Measurements from ENCODE around the gene SRMS.
"Not testable (repeated sequence)": the region's sequence is repeated elsewhere in the genome, so short reads cannot be mapped to it uniquely, and the experiment has no call there.

SRMS gene

DNA sequence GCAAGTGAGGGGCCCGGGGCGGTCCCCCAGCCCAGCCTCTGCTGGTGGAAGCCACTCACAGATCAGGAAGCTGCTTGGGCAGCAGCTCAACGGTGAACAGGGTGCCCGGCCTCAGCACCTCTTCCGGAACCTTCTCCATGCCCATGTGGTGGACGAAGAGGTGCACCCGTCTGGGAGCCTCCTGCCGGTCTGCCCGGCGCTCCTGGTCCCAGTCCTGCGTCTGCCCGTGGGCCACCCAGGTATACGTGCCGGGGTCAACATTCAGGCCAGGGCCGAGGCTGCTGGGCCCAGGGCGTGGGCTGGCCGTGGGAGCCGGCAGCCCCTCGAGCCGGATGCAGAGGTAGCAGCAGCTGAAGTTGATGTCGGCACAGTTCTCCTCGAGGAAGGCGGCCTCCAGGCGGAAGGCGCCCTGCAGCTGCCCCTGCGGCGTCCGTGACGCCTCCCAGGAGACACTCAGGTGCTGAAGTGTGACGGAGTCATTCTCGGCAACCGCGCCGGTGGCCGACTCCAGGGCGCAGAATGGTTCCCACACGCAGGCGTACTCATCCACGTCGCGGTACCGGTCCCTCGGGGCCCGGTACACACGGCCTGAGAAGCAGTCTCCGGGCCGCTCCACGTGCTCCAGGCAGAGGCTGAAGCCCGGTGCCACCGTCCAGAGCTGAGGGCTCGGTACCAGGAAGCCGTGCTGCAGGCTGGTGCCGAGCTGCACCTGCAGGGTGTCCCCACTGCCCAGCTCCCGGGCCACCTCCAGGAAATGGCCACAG lies 15.1 kb upstream of the SRMS start:
- Histone ChIP-seq H3K9ac (ENCODE audit: low read length) (no peak overlapping the region), H3K4me1 (ENCODE audit: control insufficient read depth, insufficient read depth, low read length) (no peaks in the 10 kb centered on the region), H3K36me3 (ENCODE audit: control insufficient read depth, insufficient read depth, low read length) (peaks cover 23% of the 10 kb centered on the region), H3K9me3 (ENCODE audit: control insufficient read depth, insufficient read depth, low read depth, low read length) (no peaks in the 10 kb centered on the region), H3K27ac (ENCODE audit: low read depth, low read length) (no peak overlapping the region), H3K27me3 (ENCODE audit: control insufficient read depth, insufficient read depth, low read length) (no peaks in the 10 kb centered on the region), H3K4me3 (ENCODE audit: low read depth, low read length) (no peak overlapping the region)

DNA sequence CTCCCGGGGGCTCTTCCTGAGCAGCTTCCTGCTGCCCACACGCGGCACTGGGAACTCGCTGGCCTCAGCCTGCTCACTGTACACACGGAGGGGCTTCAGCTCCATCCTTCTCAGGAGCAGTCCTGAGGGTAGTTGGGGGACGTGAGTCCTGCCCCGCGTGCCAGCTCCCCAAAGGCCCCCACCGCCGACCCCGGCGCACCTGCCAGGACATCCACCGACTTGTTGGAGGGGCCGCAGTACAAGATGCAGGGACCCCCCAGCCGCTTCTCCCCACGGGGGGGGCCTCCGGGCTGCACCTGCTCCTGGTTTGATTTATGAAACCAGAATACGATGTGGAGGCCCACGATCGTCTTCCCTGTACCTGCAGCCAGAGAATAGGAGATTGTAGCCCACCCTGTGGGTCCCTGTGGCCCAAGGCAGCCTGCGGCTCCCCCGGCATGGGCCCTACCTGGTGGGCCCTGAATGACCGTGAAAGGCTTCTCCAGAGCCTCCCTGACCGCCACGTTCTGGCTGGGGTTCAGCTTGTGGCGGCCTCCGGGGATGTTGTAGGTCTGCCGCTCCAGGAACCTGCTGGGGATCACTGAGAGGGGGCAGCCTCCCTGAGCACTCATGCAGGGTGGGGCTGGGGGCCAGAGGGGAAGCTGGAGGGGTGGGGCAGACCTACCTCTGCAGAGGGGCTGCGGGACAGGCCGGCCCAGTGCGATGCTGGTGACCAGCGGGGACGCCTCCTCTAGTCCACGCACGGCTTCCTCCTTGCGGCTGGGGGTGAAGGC lies 14.3 kb upstream of the SRMS start:
- Histone ChIP-seq H3K27me3 (ENCODE audit: control insufficient read depth, insufficient read depth, low read length) (no peaks in the 10 kb centered on the region), H3K9ac (ENCODE audit: low read length) (no peak overlapping the region), H3K4me3 (ENCODE audit: low read depth, low read length) (no peak overlapping the region), H3K27ac (ENCODE audit: low read depth, low read length) (no peak overlapping the region), H3K36me3 (ENCODE audit: control insufficient read depth, insufficient read depth, low read length) (peaks cover 21% of the 10 kb centered on the region), H3K9me3 (ENCODE audit: control insufficient read depth, insufficient read depth, low read depth, low read length) (no peaks in the 10 kb centered on the region), H3K4me1 (ENCODE audit: control insufficient read depth, insufficient read depth, low read length) (peaks cover 6% of the 10 kb centered on the region; the same call in 1 of the 2 replicates)

DNA sequence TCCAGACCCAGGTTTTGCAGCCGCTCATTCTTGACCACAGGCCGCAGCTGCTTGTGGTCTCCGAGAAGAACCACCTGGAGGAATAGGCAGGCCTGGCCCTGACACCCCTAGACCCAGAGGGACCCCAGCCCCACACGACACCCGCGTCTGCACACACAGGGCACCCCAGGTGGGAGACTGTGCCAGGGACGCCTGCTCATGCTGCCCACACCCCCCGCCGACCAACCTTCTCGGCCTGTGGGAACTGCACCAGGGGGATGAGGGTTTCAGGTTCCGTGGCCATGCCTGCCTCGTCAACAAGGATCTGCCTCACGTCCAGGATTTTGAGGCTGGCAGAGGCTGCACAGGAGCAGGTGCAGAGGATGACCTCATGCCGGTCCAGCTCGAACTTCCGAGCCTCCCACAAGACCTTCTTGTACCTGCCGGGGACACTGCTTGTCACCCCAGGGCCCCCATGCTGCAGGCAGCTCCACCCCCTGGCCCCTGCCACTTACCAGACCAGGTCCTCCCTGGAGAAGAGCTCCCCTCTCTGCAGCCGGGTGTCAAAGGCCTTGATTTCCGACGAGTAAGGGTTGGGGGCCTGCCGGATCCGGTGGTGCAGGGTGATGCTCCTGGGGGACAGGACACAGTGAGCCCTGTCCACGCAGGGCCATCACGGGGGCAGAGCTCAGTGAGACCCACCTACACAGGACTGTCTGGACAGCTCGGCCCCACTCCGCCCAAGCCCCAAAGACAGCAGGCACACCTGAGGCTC lies 13.5 kb upstream of the SRMS start:
- Histone ChIP-seq H3K27ac (ENCODE audit: low read depth, low read length) (no peak overlapping the region), H3K9ac (ENCODE audit: low read length) (no peak overlapping the region), H3K9me3 (ENCODE audit: control insufficient read depth, insufficient read depth, low read depth, low read length) (no peaks in the 10 kb centered on the region), H3K4me3 (ENCODE audit: low read depth, low read length) (no peak overlapping the region), H3K27me3 (ENCODE audit: control insufficient read depth, insufficient read depth, low read length) (no peaks in the 10 kb centered on the region), H3K4me1 (ENCODE audit: control insufficient read depth, insufficient read depth, low read length) (peaks cover 6% of the 10 kb centered on the region; the same call in 1 of the 2 replicates), H3K36me3 (ENCODE audit: control insufficient read depth, insufficient read depth, low read length) (peaks cover 19% of the 10 kb centered on the region)

DNA sequence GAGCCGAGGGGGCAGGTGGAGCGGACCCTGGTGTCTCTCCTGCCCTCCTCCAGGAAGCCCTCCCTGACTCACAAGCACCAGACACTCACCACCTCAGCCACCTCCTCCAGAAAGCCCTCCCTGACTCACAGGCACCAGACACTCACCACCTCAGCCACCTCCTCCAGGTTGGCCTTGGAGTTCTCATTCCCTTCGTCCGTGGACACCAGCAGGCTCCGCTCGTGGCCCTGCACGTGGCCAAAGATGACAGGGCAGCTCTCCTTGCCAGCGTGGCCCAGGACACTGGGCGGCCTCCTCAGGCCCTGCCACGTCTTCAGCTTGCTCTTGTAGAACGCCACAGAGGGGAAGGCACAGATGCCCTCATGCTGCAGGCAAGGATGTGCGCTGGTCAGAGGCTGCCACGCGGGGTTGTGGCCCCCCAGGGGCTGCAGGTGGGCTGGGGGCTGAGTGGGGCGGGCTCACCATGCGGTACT lies 12.8 kb upstream of the SRMS start:
- peaks cover 6% of the 10 kb centered on the region; the same call in 1 of the 2 replicates for H3K4me1 ChIP-seq (ENCODE audit: control insufficient read depth, insufficient read depth, low read length)
- H3K9ac ChIP-seq (ENCODE audit: low read length): no peak overlapping the region
- no peaks in the 10 kb centered on the region for H3K27me3 ChIP-seq (ENCODE audit: control insufficient read depth, insufficient read depth, low read length)
- H3K4me3 ChIP-seq (ENCODE audit: low read depth, low read length): no peak overlapping the region
- H3K27ac ChIP-seq (ENCODE audit: low read depth, low read length): no peak overlapping the region
- H3K9me3 ChIP-seq (ENCODE audit: control insufficient read depth, insufficient read depth, low read depth, low read length): no peaks in the 10 kb centered on the region
- peaks cover 19% of the 10 kb centered on the region for H3K36me3 ChIP-seq (ENCODE audit: control insufficient read depth, insufficient read depth, low read length)

DNA sequence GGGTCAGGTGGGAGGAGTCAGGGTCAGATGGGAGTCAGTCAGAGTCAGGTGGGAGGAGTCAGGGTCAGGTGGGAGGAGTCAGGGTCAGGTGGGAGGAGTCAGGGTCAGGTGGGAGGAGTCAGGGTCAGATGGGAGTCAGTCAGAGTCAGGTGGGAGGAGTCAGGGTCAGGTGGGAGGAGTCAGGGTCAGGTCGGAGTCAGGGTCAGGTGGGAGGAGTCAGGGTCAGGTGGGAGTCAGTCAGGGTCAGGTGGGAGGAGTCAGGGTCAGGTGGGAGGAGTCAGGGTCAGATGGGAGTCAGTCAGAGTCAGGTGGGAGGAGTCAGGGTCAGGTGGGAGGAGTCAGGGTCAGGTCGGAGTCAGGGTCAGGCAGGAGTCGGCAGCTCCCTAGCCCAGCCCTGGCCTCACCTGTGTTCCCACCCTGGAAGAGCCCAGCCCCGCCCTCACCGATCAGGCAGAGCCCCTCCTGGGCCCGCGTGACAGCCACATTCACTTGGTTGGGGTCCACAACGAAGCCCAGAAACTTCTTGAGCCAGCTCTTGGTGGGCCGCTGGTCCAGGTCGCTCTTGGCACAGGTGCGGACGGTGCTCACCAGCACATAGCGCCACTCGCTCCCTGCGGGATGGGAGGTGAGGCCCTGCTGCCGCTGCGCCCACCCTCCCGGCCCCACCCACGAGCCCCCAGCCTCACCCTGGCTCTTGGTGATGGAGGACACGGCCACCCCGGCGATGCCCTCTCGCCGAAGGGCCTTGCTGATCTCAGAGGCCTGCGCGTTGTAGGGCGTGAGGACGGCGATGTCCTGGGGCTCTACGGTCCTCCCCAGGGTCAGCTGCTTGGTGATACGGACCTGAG lies 12.2 kb upstream of the SRMS start:
- H3K27me3 ChIP-seq (ENCODE audit: control insufficient read depth, insufficient read depth, low read length); H3K4me3 ChIP-seq (ENCODE audit: low read depth, low read length); H3K27ac ChIP-seq (ENCODE audit: low read depth, low read length); H3K4me1 ChIP-seq (ENCODE audit: control insufficient read depth, insufficient read depth, low read length); H3K9me3 ChIP-seq (ENCODE audit: control insufficient read depth, insufficient read depth, low read depth, low read length); H3K9ac ChIP-seq (ENCODE audit: low read length): not testable (repeated sequence)
- H3K36me3 ChIP-seq (ENCODE audit: control insufficient read depth, insufficient read depth, low read length): peaks cover 19% of the 10 kb centered on the region

DNA sequence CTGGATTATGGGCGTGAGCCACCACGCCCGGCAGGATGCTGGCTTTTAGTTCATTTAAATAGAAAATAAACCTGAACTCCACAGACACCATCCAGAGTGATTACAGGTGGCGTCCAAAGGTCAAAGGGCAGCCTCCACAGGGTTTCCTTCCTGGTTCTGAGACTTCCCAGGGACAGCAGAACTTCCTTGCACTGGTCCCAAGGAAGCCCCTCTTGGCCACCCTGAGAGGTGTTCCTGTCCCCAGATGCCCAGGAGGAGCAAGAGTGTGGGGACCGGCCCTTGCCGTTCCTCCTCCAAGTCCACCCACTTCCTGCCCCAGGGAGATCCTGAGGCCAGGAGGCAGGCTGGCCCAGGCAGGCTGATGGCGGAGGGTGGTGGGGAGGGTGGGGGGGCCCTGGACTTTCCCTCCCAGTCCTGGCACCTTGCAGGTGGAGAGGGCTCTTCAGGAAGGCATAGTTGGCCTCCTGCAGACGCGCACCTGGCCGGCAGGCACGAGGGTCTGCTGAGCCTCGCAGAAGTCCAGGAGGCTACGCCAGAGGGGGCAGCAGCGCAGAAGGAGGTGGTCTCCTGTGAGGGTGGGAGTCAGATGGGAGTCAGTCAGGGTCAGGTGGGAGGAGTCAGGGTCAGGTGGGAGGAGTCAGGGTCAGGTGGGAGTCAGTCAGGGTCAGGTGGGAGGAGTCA lies 11.4 kb upstream of the SRMS start:
- no peak overlapping the region for H3K9ac ChIP-seq (ENCODE audit: low read length)
- H3K4me1 ChIP-seq (ENCODE audit: control insufficient read depth, insufficient read depth, low read length): peaks cover 10% of the 10 kb centered on the region; the same call in 1 of the 2 replicates
- H3K27ac ChIP-seq (ENCODE audit: low read depth, low read length): no peak overlapping the region
- H3K36me3 ChIP-seq (ENCODE audit: control insufficient read depth, insufficient read depth, low read length): peaks cover 17% of the 10 kb centered on the region; the same call in 1 of the 2 replicates
- H3K4me3 ChIP-seq (ENCODE audit: low read depth, low read length): no peak overlapping the region
- no peaks in the 10 kb centered on the region for H3K27me3 ChIP-seq (ENCODE audit: control insufficient read depth, insufficient read depth, low read length)
- no peaks in the 10 kb centered on the region for H3K9me3 ChIP-seq (ENCODE audit: control insufficient read depth, insufficient read depth, low read depth, low read length)

DNA sequence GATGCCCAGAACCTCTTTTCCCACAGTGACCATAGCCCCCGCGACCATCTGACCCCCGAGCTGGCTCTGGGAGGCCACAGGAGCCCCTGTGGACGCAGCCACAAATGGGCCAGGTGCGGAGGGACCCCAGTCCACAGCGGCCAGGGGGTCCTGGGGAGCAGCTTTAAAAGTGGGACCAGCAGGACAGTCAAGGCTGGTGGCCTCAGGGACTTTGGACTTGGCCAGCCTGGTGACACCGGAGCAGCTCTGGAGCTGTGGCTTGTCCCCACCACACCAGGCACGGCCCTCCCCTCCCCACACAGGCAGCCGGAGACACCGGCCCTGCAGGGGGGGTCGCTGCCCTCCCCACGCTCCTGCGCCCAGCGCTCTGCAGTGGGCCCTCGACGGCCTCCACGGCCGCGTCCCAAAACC lies 9.9 kb upstream of the SRMS start:
- peaks cover 16% of the 10 kb centered on the region for H3K4me1 ChIP-seq (ENCODE audit: control insufficient read depth, insufficient read depth, low read length)
- peaks cover 10% of the 10 kb centered on the region; the same call in 1 of the 2 replicates for H3K36me3 ChIP-seq (ENCODE audit: control insufficient read depth, insufficient read depth, low read length)
- H3K27me3 ChIP-seq (ENCODE audit: control insufficient read depth, insufficient read depth, low read length): no peaks in the 10 kb centered on the region
- no peaks in the 10 kb centered on the region for H3K9me3 ChIP-seq (ENCODE audit: control insufficient read depth, insufficient read depth, low read depth, low read length)
- no peak overlapping the region for H3K9ac ChIP-seq (ENCODE audit: low read length)
- no peak overlapping the region for H3K27ac ChIP-seq (ENCODE audit: low read depth, low read length)
- H3K4me3 ChIP-seq (ENCODE audit: low read depth, low read length): no peak overlapping the region

DNA sequence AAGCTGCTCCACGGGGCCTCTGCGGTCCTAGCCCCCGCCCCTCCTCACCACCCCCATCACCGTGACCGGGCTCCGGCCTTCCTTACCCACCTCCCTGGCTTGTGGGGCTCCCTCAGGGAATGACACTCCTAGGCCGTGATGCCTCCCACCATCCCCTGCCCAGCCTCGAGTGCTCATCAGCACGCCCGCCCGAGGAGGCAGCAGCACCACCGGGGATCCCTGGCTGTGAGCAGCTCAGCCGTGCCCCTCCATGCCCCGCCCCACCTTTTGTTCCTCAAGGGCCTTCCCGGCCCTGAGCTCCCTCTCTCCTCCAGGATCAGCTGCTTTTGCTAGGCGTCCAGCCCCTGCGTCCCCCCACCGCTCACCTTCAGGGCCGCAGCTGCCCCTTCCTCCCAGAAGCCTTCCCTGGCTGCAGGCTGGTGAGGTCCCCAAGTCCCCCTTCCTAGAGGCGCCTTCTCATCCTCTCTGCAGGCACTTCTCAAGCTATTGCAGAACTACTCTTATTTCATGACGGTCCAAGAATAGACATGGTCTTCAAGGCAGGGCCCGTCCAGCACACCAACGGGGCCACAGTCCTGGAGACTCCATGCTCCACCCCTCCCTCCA lies 9.4 kb upstream of the SRMS start:
- Histone ChIP-seq H3K27me3 (ENCODE audit: control insufficient read depth, insufficient read depth, low read length) (no peaks in the 10 kb centered on the region), H3K9me3 (ENCODE audit: control insufficient read depth, insufficient read depth, low read depth, low read length) (no peaks in the 10 kb centered on the region), H3K36me3 (ENCODE audit: control insufficient read depth, insufficient read depth, low read length) (peaks cover 10% of the 10 kb centered on the region; the same call in 1 of the 2 replicates), H3K4me3 (ENCODE audit: low read depth, low read length) (no peak overlapping the region), H3K27ac (ENCODE audit: low read depth, low read length) (no peak overlapping the region), H3K9ac (ENCODE audit: low read length) (no peak overlapping the region), H3K4me1 (ENCODE audit: control insufficient read depth, insufficient read depth, low read length) (peaks cover 22% of the 10 kb centered on the region)

DNA sequence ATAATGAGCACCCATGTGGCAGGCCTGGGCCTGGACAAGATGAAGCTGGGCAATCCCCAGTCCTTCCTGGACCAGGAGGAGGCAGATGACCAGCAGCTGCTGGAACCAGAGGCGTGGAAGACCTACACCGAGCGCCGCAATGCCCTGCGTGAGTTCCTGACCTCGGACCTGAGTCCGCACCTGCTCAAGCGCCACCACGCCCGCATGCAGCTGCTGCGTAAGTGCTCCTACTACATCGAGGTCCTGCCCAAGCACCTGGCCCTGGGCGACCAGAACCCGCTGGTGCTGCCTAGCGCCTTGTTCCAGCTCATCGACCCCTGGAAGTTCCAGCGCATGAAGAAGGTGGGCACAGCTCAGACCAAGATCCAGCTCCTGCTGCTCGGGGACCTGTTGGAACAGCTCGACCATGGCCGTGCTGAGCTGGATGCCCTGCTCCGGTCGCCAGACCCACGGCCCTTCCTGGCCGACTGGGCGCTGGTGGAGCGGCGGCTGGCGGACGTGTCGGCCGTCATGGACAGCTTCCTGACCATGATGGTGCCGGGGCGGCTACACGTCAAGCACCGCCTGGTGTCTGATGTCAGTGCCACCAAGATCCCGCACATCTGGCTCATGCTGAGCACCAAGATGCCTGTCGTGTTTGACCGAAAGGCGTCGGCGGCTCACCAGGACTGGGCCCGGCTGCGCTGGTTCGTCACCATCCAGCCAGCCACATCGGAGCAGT lies 8.3 kb upstream of the SRMS start:
- Histone ChIP-seq H3K27me3 (ENCODE audit: control insufficient read depth, insufficient read depth, low read length) (no peaks in the 10 kb centered on the region), H3K36me3 (ENCODE audit: control insufficient read depth, insufficient read depth, low read length) (peaks cover 3% of the 10 kb centered on the region; the same call in 1 of the 2 replicates), H3K4me1 (ENCODE audit: control insufficient read depth, insufficient read depth, low read length) (peaks cover 27% of the 10 kb centered on the region), H3K9me3 (ENCODE audit: control insufficient read depth, insufficient read depth, low read depth, low read length) (no peaks in the 10 kb centered on the region), H3K4me3 (ENCODE audit: low read depth, low read length) (no peak overlapping the region), H3K9ac (ENCODE audit: low read length) (no peak overlapping the region), H3K27ac (ENCODE audit: low read depth, low read length) (no peak overlapping the region)
